HL-60 (cell line): Measurements from ENCODE around the gene SEC24D.
"Not testable (repeated sequence)": the region's sequence is repeated elsewhere in the genome, so short reads cannot be mapped to it uniquely, and the experiment has no call there.

Source experiments
- DNase-seq, 2 experiments: peaks; one replicate each; pipeline ENCODE4 v3.0.0-alpha.2; 2010 to 2020; ENCODE audit warnings: low read depth in 1 of 2, low spot score in 1 of 2
- H3K27ac ChIP-seq: fragments of 250-450 bp; sonication (Bioruptor Pico); replicated peaks from 2 replicates; pipeline ENCODE4 v1.5.1; 2020; ENCODE audit warnings: mild to moderate bottlenecking, moderate library complexity
- H3K27me3 ChIP-seq: fragments of 250-450 bp; sonication (Bioruptor Pico); 2 replicates; pipeline ENCODE4 v1.5.1; 2021; ENCODE audit warnings: mild to moderate bottlenecking, moderate library complexity; ENCODE audit not compliant: insufficient read depth, poor library complexity, severe bottlenecking
- H3K4me3 ChIP-seq: replicated peaks from 2 replicates; pipeline ENCODE4 v1.5.1; 2011; ENCODE audit warnings: mild to moderate bottlenecking, control low read depth, low read length; ENCODE audit not compliant: insufficient read depth
- CTCF ChIP-seq: IDR thresholded peaks from one replicate; pipeline ENCODE4 v1.5.1; 2011; ENCODE audit warnings: low read length, control low read depth, inconsistent platforms; ENCODE audit not compliant: insufficient read depth
- GABPA ChIP-seq: IDR thresholded peaks from 2 replicates; pipeline ENCODE4 v1.6.1; 2012; ENCODE audit warnings: low read depth
- POLR2AphosphoS5 ChIP-seq: IDR thresholded peaks from 2 replicates; pipeline ENCODE4 v1.6.1; 2012; ENCODE audit warnings: low read depth
- REST ChIP-seq: IDR thresholded peaks from 2 replicates; pipeline ENCODE4 v1.6.1; 2012; ENCODE audit warnings: low read depth; ENCODE audit not compliant: insufficient replicate concordance
- SPI1 ChIP-seq: IDR thresholded peaks from 2 replicates; pipeline ENCODE4 v1.6.1; 2012; ENCODE audit warnings: low read depth, mild to moderate bottlenecking, borderline replicate concordance

Gene SEC24D

GRCh38 chr4:118784776-118785175 is 51.1 kb downstream of the SEC24D start:
- no peaks in the 10 kb centered on the region for H3K27me3 ChIP-seq
- no peak overlapping the region for H3K27ac ChIP-seq

GRCh38 chr4:118783887-118784286 is 52.0 kb downstream of the SEC24D start:
- H3K4me3 ChIP-seq, result no peak overlapping the region
- TF ChIP-seq GABPA, result no peak
- no peak for TF ChIP-seq SPI1
- TF ChIP-seq REST, result no peak
- no peak for TF ChIP-seq CTCF
- no peak for TF ChIP-seq POLR2AphosphoS5
- H3K27ac ChIP-seq, result no peak overlapping the region
- no peaks in the 10 kb centered on the region for H3K27me3 ChIP-seq
- DNase-seq, result no peak

More at GRCh38 chr4:118784776-118785175, 51.1 kb downstream of the SEC24D start:
- no peak for DNase-seq
- TF ChIP-seq POLR2AphosphoS5 (no peak), SPI1 (no peak)
- H3K4me3 ChIP-seq, result no peak overlapping the region

- DNase-seq, H3K27ac ChIP-seq, H3K27me3 ChIP-seq, H3K4me3 ChIP-seq: not testable (repeated sequence)
These were observed 53.0 kb downstream of the SEC24D start for GRCh38 chr4:118782886-118783285.

- H3K27ac ChIP-seq, DNase-seq, H3K27me3 ChIP-seq, H3K4me3 ChIP-seq: not testable (repeated sequence)
These were observed 58.3 kb downstream of the SEC24D start for GRCh38 chr4:118777649-118778048.

- not testable (repeated sequence) for H3K27me3 ChIP-seq, H3K27ac ChIP-seq, DNase-seq, H3K4me3 ChIP-seq
These were observed 58.8 kb downstream of the SEC24D start for GRCh38 chr4:118776955-118777640.

- no peak for DNase-seq
- no peak overlapping the region for H3K4me3 ChIP-seq
- no peak for TF ChIP-seq GABPA
- H3K27me3 ChIP-seq, result no peaks in the 10 kb centered on the region
- H3K27ac ChIP-seq, result no peak overlapping the region
These were observed 59.6 kb downstream of the SEC24D start for GRCh38 chr4:118776157-118776954.

- no peak for TF ChIP-seq POLR2AphosphoS5
- TF ChIP-seq CTCF, result no peak
- no peak for TF ChIP-seq REST
- no peak for TF ChIP-seq SPI1
- TF ChIP-seq GABPA, result no peak
- Histone ChIP-seq H3K27me3 (no peaks in the 10 kb centered on the region), H3K27ac (no peak overlapping the region), H3K4me3 (no peak overlapping the region)
- DNase-seq, result no peak
These were observed 60.5 kb downstream of the SEC24D start for GRCh38 chr4:118775405-118775804.
